A549 (cell line): ENCODE results near the gene UCN. TPM values are rescaled to one million over a fixed set of nuclear protein-coding genes. Genes with fewer than 3 reads are reported as not detected.
A peak's percentile ranks its signal among the peaks of the same experiment; 100 is the strongest.

ENCODE experiments used
- ATAC-seq, 2 experiments: fragments of 200-7000 bp in 1 of 2; fragments of >200 bp in 1 of 2; cut with Nextera tagmentation in 1 of 2; cut with Tn5 transposase in 1 of 2; 3 replicates each; pipeline versions ENCODE4 v1.8.0 to v1.9.1; 2018 to 2020; ENCODE audit warnings: mild to moderate bottlenecking in 1 of 2, moderate library complexity in 1 of 2
- CTCF ChIA-PET: fragments of 300-600 bp; sonication (Branson Sonifier 250); formaldehyde crosslinking; extraction: SDS; loops from one replicate; lab custom pipeline; 2021; ENCODE audit warnings: antibody characterized with exemption, inconsistent platforms; lab: Yijun Ruan, JAX
- POLR2A ChIA-PET: fragments of 350-600 bp; formaldehyde crosslinking; extraction: SDS; loops from one replicate; lab custom pipeline; 2021; ENCODE audit warnings: antibody characterized with exemption, inconsistent platforms; lab: Yijun Ruan, JAX
- DNase-seq, 2 experiments: peaks; one replicate each; pipeline versions ENCODE4 v3.0.0 to v3.0.0-alpha.2; 2011 to 2016; ENCODE audit warnings: low read depth in 1 of 2, low spot score in 1 of 2
- FAIRE-seq: peaks from 2 replicates; lab custom pipeline; 2011; peaks lifted over from hg19 to GRCh38; lab: Jason Lieb, UNC
- H3K27ac ChIP-seq, 2 experiments: fragments of >200 bp; sonication (Bioruptor Twin); formaldehyde crosslinking; 3 replicates each; pipeline ENCODE4 v1.5.1; 2016 to 2017
- H3K4me1 ChIP-seq: fragments of >200 bp; sonication (Bioruptor Twin); formaldehyde crosslinking; 3 replicates; pipeline ENCODE4 v1.6.1; 2016
- H3K4me2 ChIP-seq: fragments of >200 bp; sonication (Bioruptor Twin); formaldehyde crosslinking; 3 replicates; pipeline ENCODE4 v1.6.1; 2016
- H3K4me3 ChIP-seq: fragments of >200 bp; sonication (Bioruptor Twin); formaldehyde crosslinking; 3 replicates; pipeline ENCODE4 v1.5.1; 2016
- H3K9me3 ChIP-seq: fragments of >200 bp; sonication (Bioruptor Twin); formaldehyde crosslinking; 3 replicates; pipeline ENCODE4 v1.6.1; 2016
- CBX2 ChIP-seq: fragments of 200-600 bp; sonication (generic); IDR thresholded peaks from 2 replicates; pipeline ENCODE4 v1.6.1; 2016; ENCODE audit warnings: low read depth, mild to moderate bottlenecking, borderline replicate concordance
- CHD4 ChIP-seq: fragments of 200-600 bp; sonication (generic); IDR thresholded peaks from 2 replicates; pipeline ENCODE4 v1.6.1; 2016; ENCODE audit warnings: antibody characterized with exemption, mild to moderate bottlenecking, borderline replicate concordance
- EHF ChIP-seq: fragments of 250-450 bp; sonication (Bioruptor Pico); IDR thresholded peaks from 2 replicates; pipeline ENCODE4 v1.5.0; 2020; ENCODE audit warnings: mild to moderate bottlenecking
- FOXS1 ChIP-seq: fragments of 250-450 bp; sonication (Bioruptor Pico); IDR thresholded peaks from 2 replicates; pipeline ENCODE4 v1.5.0; 2020; ENCODE audit warnings: mild to moderate bottlenecking, moderate library complexity
- GATA3 ChIP-seq: IDR thresholded peaks from 2 replicates; pipeline ENCODE4 v1.6.1; 2012; ENCODE audit warnings: borderline replicate concordance
- HOXB13 ChIP-seq: fragments of 250-450 bp; sonication (Bioruptor Pico); IDR thresholded peaks from 2 replicates; pipeline ENCODE4 v1.5.0; 2020; ENCODE audit warnings: low read depth, mild to moderate bottlenecking, moderate library complexity
- JUNB ChIP-seq: fragments of >200 bp; sonication (Bioruptor Twin); formaldehyde crosslinking; IDR thresholded peaks from 2 replicates; pipeline ENCODE4 v1.6.1; 2016
- MAFK ChIP-seq: fragments of 450-650 bp; IDR thresholded peaks from 2 replicates; pipeline ENCODE4 v1.6.1; 2014; ENCODE audit not compliant: partially characterized antibody
- NR3C1 ChIP-seq: fragments of >200 bp; sonication (Bioruptor Twin); formaldehyde crosslinking; IDR thresholded peaks from 3 replicates; pipeline ENCODE4 v1.6.1; 2017
- POLR2A ChIP-seq: IDR thresholded peaks from 2 replicates; pipeline ENCODE4 v1.6.1; 2012; ENCODE audit warnings: mild to moderate bottlenecking, low read length
- RARB ChIP-seq: fragments of 250-450 bp; sonication (Bioruptor Pico); IDR thresholded peaks from 2 replicates; pipeline ENCODE4 v1.8.0; 2021; ENCODE audit warnings: mild to moderate bottlenecking, moderate library complexity
- TP53 ChIP-seq: fragments of 250-450 bp; sonication (Bioruptor Pico); IDR thresholded peaks from 2 replicates; pipeline ENCODE4 v1.5.0; 2021; ENCODE audit warnings: mild to moderate bottlenecking, moderate library complexity
- ZNF302 ChIP-seq: fragments of 250-450 bp; sonication (Bioruptor Pico); IDR thresholded peaks from 2 replicates; pipeline ENCODE4 v1.9.0; 2021; ENCODE audit warnings: inconsistent platforms, mild to moderate bottlenecking, moderate library complexity
- ZSCAN20 ChIP-seq: fragments of 250-450 bp; sonication (Bioruptor Pico); IDR thresholded peaks from 2 replicates; pipeline ENCODE4 v1.8.0; 2022; ENCODE audit warnings: mild to moderate bottlenecking, moderate library complexity
- WGBS: methylation state at CpG from one replicate; pipeline ENCODE4 v1.1.6; 2017; ENCODE audit errors: missing lambda C conversion rate; 5-methylcytosine and 5-hydroxymethylcytosine counted together
- polyA plus RNA-seq, 4 experiments: library from polyadenylated mRNA; depleted of rRNA in 3 of 4; stranded (reverse); fragments of >200 nt; fragmentation: RNase III in 1 of 4; extraction: RNeasy Plus Mini Kit Qiagen cat#74134 plus additional on column Dnase treatment in 1 of 4; gene quantifications; 2 replicates in 3 of 4; 3 replicates in 1 of 4; pipeline ENCODE4 v1.2.3, GENCODE V29; 2011 to 2017
- TF ChIP-seq, protein P1 (sequence below): IDR thresholded peaks from 2 replicates; pipeline ENCODE4 v1.6.1; 2012
- TF ChIP-seq, protein P2 (sequence below): fragments of >200 bp; sonication (Bioruptor Twin); formaldehyde crosslinking; IDR thresholded peaks from 2 replicates; pipeline ENCODE4 v1.6.1; 2016
- TF ChIP-seq, protein P3 (sequence below): fragments of 200-600 bp; sonication (generic); IDR thresholded peaks from 2 replicates; pipeline ENCODE4 v1.6.1; 2016; ENCODE audit warnings: antibody characterized with exemption, mild to moderate bottlenecking, moderate library complexity
- TF ChIP-seq, protein P4 (sequence below): IDR thresholded peaks from 2 replicates; pipeline ENCODE4 v1.6.1; 2012; ENCODE audit warnings: low read depth, borderline replicate concordance
- TF ChIP-seq, protein P5 (sequence below): fragments of 250-450 bp; sonication (Bioruptor Pico); IDR thresholded peaks from 2 replicates; pipeline ENCODE4 v1.5.0; 2021; ENCODE audit warnings: mild to moderate bottlenecking, moderate library complexity, borderline replicate concordance
- TF ChIP-seq, protein P6 (sequence below): fragments of 450-650 bp; IDR thresholded peaks from 2 replicates; pipeline ENCODE4 v1.6.1; 2014; ENCODE audit warnings: antibody characterized with exemption

Gene UCN
- polyA plus RNA-seq, 2 of the 4 experiments (the other 2 are of a cell fraction): 0.76 to 1.0 TPM

DNA sequence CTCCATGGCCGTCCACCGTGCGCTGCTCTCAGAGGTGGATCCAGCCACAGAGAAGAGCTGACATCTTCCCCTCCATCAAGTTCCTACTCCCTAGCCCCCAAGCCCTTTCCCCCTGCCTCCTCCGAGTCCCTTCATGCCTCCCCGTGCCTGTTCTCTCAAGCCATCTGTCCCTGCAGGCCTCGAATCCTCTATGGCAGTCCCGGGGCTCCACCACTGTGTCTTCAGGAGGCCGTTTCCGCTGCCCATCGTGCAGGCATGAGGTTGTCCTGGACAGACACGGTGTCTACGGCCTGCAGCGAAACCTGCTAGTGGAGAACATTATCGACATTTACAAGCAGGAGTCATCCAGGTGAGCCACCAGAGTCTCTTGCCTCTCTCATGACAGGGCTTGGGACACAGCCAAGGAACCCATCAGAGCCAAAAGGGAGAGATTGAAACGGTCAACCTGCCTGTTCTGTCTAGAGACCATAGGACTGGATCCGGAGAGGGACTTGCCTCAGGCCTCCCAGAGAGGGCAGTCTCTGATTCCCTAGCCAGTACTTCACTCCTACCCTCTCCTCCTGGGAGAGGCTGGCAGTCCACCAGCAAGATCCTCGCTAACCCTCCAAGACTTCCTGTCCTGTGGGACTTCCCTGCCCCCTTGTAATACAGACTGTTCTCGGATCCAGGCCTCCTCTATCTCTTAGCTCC, 9.7 kb downstream of the UCN start:
- peaks cover 17% of the 10 kb centered on the region for H3K4me1 ChIP-seq
- CTCF ChIA-PET: interaction anchor here (0.6 to 20.5 kb wide), 12 partner anchors 8 to 225 kb away, joined by 3 to 394 read pairs (median 6); partner anchors contain the start of genes DNAJC5G, MPV17, SLC30A3 and TRIM54
- WGBS: 80% methylated on average over 18 of the region's 18 CpGs
- FAIRE-seq (no peak), DNase-seq (no peak), ATAC-seq (peak; percentile 43 to 46; a peak in 5 of 6 replicates)
- TF ChIP-seq, protein P1, sequence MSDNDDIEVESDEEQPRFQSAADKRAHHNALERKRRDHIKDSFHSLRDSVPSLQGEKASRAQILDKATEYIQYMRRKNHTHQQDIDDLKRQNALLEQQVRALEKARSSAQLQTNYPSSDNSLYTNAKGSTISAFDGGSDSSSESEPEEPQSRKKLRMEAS: no peak
- TF ChIP-seq, protein P2, sequence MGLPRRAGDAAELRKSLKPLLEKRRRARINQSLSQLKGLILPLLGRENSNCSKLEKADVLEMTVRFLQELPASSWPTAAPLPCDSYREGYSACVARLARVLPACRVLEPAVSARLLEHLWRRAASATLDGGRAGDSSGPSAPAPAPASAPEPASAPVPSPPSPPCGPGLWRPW: no peak
- TF ChIP-seq GATA3 (no peak), EHF (CRISPR knock-in tag) (no peak), HOXB13 (CRISPR knock-in tag) (no peak), TP53 (CRISPR knock-in tag) (no peak), MAFK (no peak), CHD4 (no peak), CBX2 (no peak), POLR2A (no peak), FOXS1 (no peak), JUNB (no peak), ZNF302 (no peak), NR3C1 (no peak), ZSCAN20 (CRISPR knock-in tag) (no peak)
- TF ChIP-seq, protein P3, sequence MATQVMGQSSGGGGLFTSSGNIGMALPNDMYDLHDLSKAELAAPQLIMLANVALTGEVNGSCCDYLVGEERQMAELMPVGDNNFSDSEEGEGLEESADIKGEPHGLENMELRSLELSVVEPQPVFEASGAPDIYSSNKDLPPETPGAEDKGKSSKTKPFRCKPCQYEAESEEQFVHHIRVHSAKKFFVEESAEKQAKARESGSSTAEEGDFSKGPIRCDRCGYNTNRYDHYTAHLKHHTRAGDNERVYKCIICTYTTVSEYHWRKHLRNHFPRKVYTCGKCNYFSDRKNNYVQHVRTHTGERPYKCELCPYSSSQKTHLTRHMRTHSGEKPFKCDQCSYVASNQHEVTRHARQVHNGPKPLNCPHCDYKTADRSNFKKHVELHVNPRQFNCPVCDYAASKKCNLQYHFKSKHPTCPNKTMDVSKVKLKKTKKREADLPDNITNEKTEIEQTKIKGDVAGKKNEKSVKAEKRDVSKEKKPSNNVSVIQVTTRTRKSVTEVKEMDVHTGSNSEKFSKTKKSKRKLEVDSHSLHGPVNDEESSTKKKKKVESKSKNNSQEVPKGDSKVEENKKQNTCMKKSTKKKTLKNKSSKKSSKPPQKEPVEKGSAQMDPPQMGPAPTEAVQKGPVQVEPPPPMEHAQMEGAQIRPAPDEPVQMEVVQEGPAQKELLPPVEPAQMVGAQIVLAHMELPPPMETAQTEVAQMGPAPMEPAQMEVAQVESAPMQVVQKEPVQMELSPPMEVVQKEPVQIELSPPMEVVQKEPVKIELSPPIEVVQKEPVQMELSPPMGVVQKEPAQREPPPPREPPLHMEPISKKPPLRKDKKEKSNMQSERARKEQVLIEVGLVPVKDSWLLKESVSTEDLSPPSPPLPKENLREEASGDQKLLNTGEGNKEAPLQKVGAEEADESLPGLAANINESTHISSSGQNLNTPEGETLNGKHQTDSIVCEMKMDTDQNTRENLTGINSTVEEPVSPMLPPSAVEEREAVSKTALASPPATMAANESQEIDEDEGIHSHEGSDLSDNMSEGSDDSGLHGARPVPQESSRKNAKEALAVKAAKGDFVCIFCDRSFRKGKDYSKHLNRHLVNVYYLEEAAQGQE: no peak
- TF ChIP-seq, protein P4, sequence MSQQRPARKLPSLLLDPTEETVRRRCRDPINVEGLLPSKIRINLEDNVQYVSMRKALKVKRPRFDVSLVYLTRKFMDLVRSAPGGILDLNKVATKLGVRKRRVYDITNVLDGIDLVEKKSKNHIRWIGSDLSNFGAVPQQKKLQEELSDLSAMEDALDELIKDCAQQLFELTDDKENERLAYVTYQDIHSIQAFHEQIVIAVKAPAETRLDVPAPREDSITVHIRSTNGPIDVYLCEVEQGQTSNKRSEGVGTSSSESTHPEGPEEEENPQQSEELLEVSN: no peak
- TF ChIP-seq, protein P5, sequence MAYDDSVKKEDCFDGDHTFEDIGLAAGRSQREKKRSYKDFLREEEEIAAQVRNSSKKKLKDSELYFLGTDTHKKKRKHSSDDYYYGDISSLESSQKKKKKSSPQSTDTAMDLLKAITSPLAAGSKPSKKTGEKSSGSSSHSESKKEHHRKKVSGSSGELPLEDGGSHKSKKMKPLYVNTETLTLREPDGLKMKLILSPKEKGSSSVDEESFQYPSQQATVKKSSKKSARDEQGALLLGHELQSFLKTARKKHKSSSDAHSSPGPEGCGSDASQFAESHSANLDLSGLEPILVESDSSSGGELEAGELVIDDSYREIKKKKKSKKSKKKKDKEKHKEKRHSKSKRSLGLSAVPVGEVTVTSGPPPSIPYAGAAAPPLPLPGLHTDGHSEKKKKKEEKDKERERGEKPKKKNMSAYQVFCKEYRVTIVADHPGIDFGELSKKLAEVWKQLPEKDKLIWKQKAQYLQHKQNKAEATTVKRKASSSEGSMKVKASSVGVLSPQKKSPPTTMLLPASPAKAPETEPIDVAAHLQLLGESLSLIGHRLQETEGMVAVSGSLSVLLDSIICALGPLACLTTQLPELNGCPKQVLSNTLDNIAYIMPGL (CRISPR knock-in tag): no peak
- H3K27ac ChIP-seq: no peak overlapping the region; a peak in 1 of 6 replicates
- POLR2A ChIA-PET: no interaction called here
- no peak overlapping the region for H3K4me2 ChIP-seq
- H3K9me3 ChIP-seq: no peaks in the 10 kb centered on the region
- no peak overlapping the region for H3K4me3 ChIP-seq

DNA sequence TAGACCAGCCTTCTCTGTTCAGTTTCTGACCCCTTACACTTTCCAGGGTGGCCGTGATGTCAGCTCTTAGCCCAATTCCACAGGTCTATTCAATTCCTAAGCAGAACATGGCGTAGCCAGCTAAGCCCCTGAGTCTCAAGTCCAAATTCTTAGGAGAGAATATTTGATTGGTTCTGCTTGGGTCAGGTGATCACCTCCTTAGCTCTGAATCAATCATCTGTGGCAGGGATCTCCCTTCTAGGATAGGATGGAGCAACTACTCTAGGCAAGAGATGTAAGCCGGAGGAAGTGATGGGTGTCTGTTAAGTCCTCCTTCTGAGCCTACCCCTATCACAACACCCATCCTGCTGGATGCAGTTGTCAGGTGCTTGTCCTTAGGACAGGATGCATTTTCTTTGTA, 11.1 kb downstream of the UCN start:
- 80% methylated on average over 3 of the region's 3 CpGs for WGBS
- Histone ChIP-seq H3K4me1 (peaks cover 27% of the 10 kb centered on the region), H3K4me2 (no peak overlapping the region), H3K27ac (no peak overlapping the region), H3K9me3 (no peaks in the 10 kb centered on the region), H3K4me3 (no peak overlapping the region)
- DNase-seq (no peak), FAIRE-seq (no peak), ATAC-seq (no peak)
- CTCF ChIA-PET: interaction anchor here (1.3 to 20.5 kb wide), 6 partner anchors 16 to 199 kb away, joined by 3 to 394 read pairs (median 82); partner anchors contain the start of genes DNAJC5G, SLC30A3 and TRIM54
- TF ChIP-seq RARB (CRISPR knock-in tag): no peak
- TF ChIP-seq, protein P6, sequence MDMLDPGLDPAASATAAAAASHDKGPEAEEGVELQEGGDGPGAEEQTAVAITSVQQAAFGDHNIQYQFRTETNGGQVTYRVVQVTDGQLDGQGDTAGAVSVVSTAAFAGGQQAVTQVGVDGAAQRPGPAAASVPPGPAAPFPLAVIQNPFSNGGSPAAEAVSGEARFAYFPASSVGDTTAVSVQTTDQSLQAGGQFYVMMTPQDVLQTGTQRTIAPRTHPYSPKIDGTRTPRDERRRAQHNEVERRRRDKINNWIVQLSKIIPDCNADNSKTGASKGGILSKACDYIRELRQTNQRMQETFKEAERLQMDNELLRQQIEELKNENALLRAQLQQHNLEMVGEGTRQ: peak; percentile 53; the same call in 1 of the 2 replicates
- POLR2A ChIA-PET: no interaction called here
